Left kidney (tissue), 2 donors: ENCODE measurements around the gene NBEAL2. TPM values are rescaled to one million over a fixed set of nuclear protein-coding genes. Genes with fewer than 3 reads are reported as not detected.
A peak's percentile ranks its signal among the peaks of the same experiment; 100 is the strongest.
"Not testable (repeated sequence)": the region's sequence is repeated elsewhere in the genome, so short reads cannot be mapped to it uniquely, and the experiment has no call there.

Source experiments
- DNase-seq: peaks from one replicate; pipeline ENCODE4 v3.0.0-alpha.2; 2013
- polyA plus RNA-seq: library from polyadenylated mRNA; unstranded; fragments of 120-200 nt; gene quantifications from one replicate; pipeline ENCODE4 v1.2.1, GENCODE V29; 2013; ENCODE audit not compliant: insufficient read length

The NBEAL2 gene
- polyA plus RNA-seq, 1 donor = 44.0 TPM

DNA sequence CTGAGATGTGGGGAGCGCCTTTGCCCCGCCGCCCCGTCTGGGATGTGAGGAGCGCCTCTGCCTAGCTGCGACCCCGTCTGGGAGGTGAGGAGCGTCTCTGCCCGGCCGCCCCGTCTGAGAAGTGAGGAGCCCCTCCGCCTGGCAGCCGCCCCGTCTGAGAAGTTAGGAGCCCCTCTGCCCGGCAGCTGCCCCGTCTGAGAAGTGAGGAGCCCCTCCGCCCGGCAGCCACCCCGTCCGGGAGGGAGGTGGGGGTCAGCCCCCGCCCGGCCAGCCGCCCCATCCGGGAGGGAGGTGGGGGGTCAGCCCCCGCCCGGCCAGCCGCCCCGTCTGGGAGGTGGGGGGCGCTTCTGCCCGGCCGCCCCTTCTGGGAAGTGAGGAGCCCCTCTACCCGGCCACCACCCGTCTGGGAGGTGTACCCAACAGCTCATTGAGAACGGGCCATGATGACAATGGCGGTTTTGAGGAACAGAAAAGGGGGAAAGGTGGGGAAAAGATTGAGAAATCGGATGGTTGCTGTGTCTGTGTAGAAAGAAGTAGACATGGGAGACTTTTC is 15.4 kb upstream of the NBEAL2 start:
- DNase-seq = not testable (repeated sequence)

DNA sequence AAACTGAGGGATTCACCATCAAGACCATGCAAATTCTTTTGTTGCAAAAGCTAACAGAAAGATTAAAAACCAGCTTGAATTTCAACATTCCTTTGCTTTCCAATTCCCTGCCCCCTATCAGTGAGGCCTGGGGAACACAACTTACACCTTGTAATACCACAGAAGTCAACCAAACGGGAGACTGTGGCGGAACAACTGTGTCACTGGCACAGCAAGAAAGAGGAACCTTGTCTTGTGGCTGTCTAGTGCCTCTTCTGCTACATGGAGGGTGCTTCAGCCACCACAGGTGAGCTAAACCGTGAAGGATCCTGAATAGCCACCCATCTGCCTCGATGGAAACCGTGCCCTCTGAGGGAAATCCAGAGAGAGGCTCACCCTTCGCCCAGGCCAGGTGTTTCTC is 14.3 kb upstream of the NBEAL2 start:
- no peak for DNase-seq

DNA sequence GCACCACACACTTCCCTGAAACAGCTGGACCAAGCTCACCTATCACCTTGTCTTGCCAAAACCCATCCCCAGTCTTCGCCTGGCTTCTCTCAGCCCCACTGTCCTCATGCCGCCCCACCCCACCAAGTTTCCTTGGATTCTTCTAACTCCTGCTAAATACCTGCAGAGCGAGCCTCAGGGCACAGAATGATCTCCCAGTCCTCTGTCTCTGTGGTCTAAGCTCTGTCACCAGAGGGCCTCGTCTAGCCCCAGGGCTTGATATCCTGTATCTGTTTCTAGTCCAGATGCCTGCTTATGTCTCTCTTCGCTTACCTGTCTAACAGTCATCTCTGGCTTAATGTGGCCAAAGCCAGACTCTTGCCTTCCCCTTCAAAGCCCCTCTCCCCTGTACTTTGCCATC is 12.7 kb upstream of the NBEAL2 start:
- no peak for DNase-seq

DNA sequence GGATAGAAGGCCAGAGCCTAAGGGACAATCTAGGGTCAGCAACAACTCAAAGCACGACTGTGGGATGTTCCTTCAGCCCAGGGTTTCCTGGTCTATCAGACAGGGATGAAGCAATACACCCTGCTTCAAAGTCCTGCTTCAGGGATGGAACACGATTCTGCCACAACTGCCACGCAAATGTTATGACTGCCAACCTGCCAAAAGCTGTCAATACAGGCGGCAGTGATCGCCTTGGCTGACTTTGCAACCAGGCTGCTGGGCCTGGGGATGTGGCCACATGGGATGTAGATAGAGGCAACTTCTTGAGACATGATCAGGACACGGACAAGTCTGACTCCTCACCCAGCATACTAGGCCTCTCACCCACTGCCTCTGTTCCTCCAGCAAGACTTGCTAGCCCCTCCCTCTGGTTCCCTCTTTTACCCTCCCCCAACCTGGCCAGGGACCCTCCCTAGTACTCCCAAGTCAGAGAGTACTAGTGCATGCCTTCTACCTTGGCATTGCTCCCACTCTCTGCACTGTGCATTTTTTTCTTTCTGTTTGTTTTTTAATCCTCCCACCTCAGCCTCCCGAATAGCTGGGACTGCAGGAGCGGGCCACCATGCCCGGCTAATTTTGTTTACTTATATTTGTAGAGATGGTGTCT is 10.6 kb upstream of the NBEAL2 start:
- DNase-seq = no peak

DNA sequence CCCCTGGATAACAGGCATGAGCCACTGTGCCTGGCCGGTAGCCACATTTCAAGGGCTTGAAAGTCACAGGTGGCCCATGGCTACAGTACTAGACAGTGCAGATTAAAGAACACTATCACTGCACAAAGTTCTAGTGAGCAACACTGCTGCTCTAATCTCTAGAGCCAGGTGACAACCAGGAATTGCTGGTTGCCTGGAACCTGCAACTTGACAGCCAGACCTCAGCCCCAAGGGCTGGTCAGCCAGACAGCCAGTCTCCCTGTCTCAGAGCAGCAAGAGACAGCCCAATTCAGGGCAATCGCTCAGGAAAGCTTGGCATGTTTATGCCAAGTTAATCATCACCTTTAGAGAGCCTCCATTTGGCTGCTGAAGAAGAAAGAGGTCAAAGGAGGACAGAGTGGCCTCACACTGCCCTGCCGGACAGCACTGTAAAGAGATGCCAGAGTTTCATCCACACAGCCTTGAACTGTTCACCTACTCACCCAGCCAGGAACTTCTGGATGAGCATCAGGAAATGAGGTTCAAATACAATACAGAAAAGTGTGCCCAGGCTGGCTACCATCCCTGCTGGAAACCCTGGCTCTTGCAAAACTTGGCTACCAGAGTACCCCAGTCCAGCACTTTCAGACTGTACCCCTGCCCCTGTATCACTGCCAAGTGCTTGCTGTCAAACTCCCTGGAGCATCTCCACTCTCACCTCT is 8.9 kb upstream of the NBEAL2 start:
- DNase-seq = no peak

DNA sequence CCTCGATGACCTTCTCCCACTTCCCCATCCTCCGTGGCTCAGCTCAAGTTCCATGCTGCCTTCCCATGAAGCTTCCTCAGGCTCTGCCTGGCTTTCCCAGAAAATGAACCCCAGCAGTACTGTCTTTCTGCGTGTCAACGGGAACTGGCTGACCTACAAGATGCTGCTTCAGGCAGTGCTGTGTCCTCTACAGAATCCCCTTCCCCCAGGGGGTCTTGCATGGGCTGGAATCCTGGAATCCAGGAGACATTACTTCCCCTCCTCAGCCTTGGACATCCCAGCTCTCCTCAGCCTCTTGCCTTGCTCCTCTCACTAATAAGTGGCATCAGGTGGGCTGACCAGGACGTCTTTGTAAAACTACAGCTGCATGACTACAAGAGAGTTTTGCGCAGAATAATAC is 8.3 kb upstream of the NBEAL2 start:
- DNase-seq = no peak

DNA sequence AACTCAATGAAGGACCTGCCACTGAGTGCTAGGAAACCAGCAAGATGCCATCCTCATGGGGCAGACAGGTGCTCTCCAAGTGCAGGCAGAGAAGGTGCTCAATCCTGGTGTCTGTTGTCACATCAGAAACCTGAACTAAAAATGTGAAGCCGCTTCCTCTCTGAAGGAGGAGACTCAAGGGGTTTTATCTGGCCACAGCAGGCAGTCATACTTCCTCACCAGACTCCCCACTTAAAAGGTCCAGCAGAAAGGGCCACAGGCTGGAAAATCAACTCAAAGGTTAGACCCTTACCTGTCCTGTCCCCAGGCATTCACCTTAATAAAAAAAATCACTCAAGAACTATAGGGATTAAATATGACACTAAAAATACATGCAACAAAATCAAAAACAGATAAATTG is 7.7 kb upstream of the NBEAL2 start:
- DNase-seq = no peak

DNA sequence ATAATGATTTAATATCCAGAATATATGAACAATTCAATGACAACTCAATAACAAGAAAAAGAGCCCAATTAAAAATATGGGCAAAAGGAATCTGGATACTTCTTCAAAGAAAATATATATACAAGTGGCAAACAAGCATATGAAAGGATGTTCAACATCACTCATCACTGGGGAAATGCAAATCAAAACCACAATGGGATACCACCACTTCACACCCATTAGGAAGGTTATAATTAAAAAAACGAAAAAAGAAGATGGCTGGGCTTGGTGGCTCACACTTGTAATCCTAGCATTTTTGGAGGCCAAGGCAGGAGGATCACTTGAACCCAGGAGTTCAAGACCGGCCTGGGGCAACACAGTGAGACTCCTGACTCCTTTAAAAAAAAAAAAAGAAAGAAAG is 7.1 kb upstream of the NBEAL2 start:
- DNase-seq = no peak

DNA sequence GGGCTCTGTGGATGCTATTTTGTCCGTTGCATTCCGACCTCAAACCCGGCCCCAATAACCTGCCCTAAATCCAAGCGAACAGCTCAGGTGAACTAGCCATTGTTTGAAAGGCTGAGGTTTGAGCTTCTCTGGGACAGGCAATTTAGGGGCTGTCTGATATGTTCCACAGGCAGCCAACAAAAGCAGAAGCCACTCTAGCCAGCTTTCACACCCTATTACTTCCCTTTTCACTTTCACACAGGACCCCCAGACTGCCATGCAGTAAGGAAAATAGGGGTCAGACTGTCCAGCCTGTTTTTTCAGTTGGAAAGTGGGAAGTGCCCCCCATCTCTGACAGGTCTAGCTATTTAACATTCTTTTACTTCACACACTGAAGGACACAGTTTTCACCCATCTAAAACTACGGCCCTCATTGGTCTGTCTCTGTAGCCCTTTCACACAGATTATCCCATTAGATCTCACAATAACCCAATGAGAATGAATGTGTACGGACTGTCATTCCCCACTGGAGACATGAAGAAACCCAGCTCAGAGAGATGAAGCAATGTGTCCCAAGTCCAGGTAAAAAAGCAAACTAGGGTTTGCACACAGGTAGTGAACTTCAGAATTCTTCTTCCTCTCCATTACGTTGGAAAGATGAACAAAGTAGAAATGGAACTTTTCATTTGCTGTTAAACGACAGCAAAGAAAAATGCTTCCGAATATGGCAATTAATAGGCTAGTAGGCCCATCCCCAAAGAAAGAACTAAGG is 4.9 kb upstream of the NBEAL2 start:
- no peak for DNase-seq

DNA sequence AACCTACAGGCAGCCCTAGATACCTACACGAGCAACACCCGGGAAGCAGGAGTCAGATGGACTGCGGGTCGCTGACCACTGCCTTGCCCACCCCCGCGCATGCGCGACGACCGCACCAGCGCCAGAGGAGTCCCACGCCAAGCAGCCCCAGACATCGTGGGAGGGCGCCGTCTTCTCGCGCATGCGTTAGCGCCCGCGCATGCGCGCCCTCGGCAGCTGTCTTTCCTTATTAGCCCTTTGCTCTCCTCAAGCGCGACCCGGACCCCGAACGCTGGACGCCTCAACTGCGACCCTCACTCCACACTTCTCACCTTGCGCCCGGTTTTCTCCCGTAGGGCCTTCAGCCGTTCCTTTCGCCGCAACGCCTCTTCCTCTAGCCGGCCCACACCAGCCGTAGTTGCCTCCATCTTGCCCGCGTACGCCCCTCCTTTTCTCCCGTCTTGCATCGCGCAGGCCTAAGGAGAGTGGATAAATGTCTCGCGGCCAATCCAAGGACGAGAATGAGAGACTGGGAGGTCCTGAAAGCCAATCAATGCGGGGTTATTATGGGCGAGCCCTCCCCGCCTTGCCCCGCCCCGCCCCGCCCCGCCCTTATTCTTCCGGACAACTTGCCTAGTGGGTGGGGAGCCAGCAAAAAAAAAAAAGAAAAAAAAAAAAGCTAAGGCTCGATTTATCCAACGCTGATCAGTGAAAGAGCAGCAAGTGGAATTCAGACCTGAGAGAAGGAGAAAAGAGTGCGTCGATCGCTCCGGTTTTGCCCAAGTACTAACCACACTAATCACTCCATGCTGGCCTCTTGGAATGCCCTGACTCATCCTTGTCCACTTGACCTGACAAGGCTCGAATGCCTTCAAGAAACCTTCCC is 2.9 kb upstream of the NBEAL2 start, which contains the start of gene CCDC12:
TSS of gene CCDC12 (minus strand) at position 420 of the 865 bp plus-strand sequence. CDS start at position 407, 13 bp downstream.
- peak; percentile 98 for DNase-seq

DNA sequence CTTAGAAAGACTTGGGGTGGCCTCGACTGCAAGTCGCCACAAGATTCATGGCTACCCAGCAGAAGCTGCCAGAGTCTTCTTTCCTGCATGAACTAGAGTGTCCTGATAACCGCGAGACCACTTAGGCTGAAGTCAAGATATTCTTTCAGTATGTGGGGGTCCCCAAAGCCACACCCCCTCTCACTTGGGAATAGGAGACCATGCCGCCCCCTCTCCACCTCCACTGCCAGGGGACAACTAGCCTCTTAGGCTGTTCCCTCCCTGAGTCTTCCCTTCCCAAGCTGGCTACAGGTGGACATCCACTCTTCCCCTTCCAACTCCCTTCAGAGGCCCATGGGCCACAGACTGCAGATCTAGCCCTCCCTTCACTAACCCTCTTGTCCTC is 1.7 kb upstream of the NBEAL2 start:
- DNase-seq = no peak

DNA sequence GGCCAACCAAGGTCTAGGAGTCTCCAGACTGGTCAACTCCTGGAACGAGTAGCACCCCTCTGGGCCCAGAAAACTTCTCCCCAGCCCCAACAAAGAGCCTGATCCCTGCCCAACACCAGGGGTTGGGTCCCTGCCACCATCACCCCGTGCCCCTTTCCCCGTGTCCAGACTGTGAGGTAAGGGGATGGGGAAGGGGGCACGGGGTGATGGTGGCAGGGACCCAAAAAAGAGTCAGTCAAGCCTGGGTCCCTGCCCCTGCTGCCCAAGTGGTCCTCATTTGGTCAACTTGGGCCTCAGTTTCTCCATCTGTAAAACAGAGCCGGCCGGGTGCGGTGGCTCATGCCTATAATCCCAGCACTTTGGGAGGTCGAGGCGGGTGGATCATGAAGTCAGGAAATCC is 1.1 kb upstream of the NBEAL2 start:
- DNase-seq = no peak

DNA sequence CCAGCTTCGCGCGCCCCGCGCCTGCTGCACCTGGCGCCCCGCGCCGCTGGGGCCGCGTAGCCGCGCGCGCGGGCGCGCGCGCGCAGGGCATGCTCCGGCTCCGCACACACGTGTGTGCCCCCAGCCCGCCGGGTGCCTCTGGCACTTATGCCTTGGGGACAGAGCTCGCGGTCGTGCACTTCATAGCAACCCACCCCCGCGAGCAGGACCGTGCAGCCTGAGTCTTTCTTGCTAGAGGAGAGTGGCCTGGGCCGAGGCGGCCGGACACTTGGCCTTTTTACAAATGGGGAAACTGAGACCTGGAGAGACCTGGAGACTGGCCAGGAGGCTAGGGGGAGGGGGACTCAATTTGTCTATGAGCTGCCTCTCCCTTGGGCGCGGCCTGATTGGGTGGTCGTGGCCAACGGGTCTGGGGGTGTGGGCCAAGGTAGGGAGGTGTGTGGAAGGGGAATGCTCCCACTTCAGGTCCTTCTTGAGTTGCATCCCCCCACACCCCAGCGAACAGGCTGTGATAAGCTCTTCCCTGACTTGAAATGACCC is 562 bp downstream of the NBEAL2 start:
- DNase-seq = no peak

DNA sequence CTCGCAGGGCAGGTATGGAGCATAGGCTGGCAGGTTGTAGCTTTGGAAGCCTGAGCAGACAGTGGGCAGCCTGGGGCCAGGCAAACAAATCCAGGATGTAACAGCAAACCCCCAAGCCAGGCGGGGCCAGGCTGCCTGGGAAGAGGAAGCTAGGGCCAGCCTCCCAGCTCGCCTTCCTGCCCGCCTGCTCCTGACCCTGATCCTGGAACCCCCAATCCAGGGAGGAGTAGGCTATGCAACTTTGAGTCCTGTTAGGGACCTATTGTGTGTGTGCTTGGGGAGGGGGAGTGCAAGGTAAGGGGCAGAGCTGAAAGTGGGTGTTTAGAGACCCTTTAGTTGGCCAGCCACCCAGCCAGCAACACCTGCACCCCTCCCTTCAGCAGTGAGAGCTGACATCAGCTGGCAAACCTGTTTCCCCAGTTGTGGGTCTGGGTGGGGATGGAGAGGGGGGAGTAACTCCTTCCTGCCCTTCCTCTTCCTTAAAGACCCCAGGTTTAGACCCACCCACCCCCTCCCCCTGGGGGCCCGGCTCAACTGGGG is 2.5 kb downstream of the NBEAL2 start:
- peak; percentile 50 for DNase-seq

DNA sequence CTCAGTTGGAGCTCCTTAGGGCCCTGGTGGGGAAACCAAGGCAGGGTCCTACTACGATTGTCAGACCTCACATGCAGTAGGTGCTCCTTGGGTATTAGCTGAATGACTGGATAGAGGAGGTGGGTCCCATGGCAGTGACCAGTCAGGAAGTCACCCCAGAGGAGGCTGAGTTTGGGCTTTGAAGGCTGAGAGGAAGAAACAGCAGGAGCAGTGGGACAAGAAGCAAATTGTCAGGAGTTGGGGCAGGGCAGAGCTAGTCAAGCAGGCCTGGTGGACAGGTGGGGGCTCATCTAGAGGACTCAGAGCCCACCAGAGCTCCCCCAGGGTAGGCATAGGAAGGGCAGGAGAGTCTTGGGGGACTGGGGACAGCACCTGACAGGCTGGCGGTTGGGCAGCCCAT is 3.1 kb downstream of the NBEAL2 start:
- no peak for DNase-seq

DNA sequence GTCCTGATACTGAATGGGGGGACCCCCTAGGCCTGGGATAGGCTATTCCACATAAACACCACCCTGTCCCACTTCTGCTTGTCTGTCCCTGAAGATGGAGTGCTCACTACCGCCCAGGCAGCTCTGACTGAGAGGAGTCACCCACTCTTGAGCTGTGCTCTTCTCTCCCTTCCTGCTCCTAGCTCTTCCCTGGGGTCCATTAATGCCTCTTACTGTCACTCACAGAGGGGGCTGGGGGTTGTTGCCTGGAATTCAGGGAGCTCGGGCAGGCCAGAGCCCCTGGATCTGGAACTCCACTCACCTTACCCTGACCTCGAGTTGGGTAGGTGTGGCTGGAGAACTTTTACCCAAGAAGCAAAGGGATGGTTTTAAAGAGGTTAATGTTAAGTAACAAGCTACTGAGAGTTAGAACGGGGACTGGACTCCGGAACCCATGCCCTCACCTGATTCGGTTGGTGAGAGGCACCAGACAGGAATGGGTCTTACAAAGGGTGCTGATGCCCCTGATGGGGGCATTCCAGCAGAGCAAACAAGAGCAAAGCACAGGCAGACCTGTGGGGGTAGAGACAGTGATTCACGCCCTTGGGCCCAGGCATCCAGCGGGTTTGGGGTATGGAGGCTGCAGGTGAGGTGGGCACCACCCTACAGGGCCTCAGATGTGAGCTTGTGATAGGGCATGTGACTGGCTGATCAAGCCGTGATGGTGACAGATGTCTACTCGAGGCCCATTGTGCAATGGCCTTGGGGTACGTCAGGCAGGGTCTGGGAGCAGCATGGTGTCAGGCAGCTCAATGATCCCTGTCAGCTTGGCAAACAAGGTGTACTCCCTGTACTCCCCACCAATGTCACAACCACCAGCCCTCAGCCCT is 5.4 kb downstream of the NBEAL2 start:
- DNase-seq = no peak

DNA sequence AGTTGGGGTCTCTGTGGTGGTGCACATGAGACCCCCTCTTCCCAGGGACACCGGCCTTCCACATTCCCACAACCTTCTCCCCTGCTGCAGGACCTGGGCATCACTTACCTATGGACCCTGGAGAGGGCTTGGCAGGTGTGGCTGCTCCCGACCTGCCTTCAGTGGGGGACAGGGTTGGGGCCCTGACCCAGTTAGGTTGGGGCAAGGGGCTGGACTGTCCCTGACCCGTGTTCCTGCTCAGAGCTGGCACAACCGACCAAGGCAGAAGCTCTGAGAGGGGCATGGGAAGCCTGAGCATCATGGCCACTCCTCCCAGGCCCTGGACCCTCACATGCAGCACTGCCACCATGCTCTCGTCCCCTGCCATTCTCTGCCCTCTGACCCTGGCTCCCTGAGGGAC is 6.1 kb downstream of the NBEAL2 start:
- DNase-seq = no peak

DNA sequence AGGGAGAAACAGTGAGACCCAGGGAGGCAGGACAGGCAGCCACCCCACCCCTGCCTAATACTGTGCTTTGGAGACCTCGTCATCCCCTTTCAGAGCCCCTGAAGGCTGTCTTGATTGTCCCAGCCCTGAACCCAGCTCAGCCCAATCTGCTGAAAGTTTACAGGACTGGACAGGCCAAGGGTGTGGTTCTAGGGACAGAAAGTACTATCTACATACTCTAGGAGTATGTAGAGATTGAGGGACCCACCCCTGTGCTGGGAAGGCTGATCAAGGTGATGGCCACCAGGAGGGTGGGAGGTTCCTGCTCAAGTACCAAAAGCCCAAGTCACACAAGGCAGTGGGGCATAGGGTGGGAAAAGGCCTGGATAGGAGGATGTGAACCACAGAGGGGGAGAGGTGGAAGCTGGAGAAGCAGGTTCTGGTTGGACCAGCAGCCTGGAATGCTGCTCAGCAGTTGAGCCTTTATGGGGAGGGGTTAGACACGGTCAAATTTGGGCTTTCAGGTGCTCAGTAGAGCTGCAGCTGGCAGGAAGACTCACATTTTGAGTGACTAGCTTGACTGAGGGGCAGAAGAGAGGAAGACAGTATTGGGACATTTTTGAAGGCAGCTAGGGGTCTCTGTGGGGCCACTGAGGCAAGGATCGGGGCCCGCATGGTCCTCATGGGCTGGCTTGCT is 6.7 kb downstream of the NBEAL2 start:
- DNase-seq = no peak

DNA sequence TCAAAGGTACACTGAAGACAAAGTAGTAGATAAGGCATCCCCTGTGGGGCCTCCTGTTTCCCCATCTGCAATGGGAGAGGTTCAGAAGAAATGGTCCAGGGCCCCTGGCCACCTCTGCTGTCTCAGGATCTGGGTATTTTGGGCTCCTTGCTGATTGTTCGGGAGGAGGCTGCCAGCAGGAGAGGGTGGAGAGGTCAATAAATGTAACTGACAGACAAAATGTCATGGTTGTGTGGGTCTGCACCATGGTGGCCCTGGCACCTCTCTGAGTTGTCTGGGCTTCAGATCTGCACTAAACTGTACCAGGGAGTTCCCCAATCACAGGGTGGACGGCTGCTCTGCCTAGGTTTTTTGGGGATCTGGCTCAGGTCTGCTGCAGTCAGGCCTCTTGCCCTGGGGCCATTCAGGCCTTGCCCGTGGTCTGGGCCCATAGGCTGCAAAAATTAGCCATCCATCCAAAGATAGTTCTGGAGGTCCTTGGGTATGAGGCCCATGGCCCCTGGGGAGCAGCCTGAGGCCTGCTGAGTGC is 7.4 kb downstream of the NBEAL2 start:
- DNase-seq = no peak
